HG03175 (cell line): ENCODE measurements around the gene TEDC2.

ENCODE experiments used
- ATAC-seq: cut with Tn5 transposase; IDR thresholded peaks from one replicate; pipeline ENCODE4 v1.9.1; 2021; ENCODE audit warnings: mild to moderate bottlenecking, moderate library complexity; ENCODE audit not compliant: unreplicated experiment

Gene TEDC2

GRCh38 chr16:2465653-2466415, 5.9 kb downstream of the TEDC2 start:
- no peak for ATAC-seq

DNA sequence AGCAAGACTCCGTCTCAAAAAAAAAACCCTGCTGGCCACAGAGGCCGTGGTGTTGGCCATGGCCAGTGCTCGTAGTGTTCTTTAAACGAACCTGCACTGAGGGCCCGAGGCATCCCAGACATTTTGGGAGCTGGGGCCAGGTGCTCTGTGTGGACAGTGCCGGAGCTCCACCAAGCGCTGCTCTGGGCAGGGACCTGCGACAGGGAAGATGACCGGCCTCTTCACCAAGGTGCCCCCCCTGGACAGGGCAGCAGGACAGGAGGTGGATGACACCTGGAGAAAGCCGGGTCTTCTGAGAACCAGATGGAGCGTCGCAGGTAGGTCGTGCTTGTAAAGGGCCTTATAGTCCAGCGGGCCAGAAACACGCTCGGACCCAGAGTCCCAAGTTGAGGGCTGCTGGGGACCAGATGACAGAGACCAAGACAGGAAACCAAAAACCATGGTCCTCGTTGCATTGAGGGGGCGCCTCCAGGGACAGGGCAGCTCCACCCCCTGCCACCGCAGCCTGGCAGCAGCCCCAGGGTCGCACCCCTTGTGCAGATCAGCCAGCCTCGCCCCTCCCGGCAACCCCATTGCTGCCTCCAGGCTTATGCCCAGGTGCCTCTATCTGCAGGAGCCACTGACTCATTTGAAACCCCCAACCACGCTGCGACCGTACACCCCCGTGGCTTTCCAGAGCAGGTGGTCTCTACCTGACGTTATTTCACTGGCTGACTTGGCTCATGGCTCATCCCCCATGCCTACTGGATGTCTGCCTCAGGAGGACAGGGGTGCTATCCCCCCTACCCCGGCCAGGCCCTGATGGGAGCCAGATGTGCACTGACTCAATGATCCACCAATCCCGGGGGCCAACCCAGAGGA, 7.0 kb downstream of the TEDC2 start:
- no peak for ATAC-seq

DNA sequence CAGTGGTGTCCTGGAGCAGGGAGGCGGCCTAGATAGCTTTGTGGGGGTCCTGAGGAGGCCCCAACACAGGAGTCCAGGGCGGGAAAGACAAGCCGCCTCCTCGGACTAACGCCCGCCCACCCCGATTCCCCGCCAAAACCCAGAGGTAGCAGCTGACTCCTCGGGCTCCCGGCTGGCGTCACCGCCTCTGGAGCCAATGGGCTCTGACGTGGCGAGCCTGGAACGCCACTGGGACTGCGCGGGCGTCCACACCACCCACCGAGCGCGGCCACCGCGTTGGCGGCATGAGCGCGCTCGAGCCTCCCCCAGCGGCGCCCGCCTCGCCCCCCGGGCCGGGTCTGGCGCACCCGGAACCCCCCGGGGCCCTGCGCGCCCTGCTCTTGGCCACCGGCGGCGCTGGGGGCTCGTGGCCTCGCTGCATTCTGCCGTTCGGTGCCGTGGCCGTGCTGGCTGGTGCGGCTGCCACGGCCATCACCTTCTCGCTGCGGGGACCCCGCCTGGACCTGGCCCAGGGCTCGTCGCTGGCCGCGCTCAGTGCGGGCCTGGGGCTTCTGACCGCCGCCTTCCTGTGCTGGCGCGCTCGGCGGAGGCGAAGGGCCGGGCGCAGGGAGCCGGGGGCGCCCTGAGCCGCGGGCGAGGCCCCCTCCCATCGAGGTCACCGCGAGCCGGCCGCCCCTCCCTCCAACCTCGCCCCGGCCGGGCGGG, 7.8 kb downstream of the TEDC2 start:
- no peak for ATAC-seq

DNA sequence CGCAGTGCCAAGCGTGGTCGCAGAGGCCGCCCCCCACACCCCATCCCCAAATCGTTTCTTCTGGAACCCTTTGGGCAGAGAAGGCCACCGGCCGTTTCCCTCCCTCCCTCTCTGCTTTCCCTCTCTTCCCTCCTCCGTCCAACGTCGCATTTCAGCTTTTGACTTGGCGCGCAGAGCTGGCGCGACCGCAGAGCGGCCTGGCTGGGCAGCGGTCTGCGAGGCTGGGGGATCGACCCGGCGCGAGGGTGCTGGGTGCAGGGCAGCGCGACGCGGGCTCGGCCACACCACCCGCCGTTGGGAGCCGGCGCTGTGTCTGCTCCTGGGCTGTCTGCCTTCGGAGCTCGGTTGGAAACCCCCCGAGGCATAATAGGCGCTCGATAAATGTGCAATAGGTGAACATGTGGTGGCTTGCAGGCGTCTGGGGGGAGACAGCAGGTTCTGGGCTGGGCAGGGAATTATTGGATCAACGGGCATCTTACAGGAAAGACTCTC, 8.4 kb downstream of the TEDC2 start:
- ATAC-seq, result no peak

DNA sequence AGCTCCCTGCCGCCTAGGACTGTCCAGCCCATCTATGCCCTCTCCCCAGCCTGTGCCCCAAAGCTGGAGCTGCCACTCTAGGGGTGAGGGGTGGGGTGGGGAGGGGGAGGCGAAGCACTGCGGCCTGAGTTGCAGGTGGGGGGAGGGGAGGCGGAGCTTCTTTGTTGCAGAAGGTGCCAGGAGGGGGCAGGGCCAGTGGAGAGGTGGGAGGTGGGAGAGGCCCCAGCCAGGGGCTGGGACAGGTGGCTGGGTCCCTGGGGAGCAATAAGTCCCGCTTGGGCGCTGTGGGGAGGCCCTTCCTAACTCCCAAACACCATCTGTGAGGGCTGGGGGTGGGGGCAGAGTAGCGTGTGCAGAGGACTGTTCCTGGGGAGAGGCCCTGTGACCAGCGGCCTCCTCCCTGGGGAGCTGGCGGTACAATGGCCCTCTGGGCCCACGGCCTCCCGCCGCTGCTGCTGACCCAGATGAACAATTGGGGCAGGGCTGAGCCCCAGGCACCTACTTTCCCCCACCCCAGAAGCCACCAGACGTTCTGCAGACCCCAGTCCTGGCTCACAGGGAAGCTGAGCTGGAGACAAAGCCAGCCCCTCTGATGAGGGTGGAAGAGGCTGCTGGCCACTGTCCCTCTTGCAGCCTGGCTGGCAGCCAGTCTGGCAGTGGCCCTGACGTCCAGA, 9.0 kb downstream of the TEDC2 start:
- ATAC-seq, result no peak

DNA sequence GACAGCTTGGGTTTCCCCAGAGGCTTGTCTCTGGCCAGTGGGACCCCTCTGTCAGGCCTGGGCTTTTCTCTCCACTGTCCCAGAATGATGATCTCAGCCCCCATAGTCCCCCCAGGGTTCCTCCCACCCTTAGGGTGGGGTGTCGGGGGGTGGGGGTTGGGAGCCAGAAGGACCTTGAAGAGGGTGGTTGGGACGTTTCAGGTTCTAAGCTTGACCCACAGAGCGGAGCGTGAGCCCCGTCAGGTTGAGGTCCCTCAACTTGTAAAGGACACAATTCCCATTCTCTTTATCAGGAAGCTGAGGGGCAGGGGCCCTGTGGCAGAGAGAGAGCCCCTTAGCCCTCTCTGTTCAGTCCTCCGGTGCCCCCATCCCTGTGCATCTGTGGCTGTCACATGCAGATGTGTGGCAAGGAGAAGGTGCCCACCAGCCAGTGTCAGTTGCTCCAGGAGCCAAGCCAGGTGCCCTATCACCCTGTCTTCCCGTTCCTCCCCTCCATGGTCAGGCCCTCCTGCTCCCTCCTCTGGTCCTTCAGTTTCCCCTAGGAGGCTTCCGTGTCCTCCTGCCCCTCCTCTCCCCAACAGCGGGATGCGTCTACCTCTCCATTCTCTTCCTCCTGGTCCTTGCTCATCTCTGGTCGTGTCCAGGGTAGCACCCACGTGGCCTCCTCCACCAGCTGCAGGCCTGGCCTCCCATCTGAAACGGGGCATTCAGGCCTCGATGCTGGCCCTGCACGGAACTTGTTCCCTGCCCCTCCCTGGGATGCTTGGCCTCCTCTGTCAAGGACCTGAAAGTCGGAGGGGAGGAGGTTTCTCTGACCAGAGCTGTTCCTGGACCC, 9.7 kb downstream of the TEDC2 start:
- ATAC-seq, result no peak

DNA sequence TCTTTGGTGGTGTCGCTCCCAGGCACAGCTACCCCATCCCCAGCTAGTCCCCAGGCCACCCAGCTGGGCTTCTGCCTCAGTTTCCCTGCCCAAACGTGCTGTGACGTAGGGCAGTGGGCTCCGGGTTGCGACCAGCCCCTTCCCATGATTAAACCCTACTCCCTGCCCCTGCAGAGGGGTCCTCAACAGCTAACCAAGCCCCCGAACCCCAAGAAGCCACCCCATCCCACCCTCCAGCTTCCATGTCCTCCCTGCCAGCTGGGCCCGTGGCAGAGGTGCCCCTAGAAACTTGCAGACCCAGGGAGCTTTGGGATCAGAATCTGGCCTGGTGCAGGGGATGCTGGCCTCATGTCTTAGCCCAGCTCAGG, 10.3 kb downstream of the TEDC2 start:
- ATAC-seq, result no peak

- ATAC-seq, result no peak
These were observed 10.7 kb downstream of the TEDC2 start for GRCh38 chr16:2470603-2471015.

DNA sequence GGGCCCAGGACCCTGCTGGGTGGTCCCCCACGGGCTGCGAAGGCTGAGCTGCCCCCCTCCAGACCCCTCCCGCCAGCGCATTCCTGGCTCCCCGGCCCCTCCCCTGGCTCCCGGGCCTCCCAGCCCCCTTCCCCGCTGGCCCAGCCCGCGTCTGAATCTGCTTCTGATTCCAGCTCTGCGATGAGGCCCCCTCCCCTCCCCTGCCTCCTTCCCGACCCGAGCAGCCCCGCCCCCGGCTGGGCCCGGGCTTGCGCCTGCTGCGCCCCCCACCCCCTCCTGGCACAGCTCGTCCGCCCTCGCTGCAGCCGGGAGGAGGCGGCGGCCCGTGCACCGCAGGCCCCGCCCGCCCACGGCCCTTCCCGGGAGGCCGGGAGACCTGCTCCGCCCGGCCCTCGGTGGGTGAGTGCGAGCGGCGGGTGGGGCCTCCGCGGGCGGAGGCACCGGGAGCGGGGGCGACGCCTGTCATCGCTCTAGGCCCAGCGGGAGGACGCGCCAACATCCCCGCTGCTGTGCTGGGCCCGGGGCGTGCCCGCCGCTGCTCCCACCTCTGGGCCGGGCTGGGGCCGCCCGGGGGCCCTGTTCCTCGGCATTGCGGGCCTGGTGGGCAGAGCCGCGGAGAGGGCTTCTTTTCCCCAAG, 11.2 kb downstream of the TEDC2 start, which contains the start of gene NTN3:
Gene NTN3, plus strand, starts transcription at position 282 of the 637 bp plus-strand sequence. CDS start 405 bp downstream, outside the sequence.
- no peak for ATAC-seq

DNA sequence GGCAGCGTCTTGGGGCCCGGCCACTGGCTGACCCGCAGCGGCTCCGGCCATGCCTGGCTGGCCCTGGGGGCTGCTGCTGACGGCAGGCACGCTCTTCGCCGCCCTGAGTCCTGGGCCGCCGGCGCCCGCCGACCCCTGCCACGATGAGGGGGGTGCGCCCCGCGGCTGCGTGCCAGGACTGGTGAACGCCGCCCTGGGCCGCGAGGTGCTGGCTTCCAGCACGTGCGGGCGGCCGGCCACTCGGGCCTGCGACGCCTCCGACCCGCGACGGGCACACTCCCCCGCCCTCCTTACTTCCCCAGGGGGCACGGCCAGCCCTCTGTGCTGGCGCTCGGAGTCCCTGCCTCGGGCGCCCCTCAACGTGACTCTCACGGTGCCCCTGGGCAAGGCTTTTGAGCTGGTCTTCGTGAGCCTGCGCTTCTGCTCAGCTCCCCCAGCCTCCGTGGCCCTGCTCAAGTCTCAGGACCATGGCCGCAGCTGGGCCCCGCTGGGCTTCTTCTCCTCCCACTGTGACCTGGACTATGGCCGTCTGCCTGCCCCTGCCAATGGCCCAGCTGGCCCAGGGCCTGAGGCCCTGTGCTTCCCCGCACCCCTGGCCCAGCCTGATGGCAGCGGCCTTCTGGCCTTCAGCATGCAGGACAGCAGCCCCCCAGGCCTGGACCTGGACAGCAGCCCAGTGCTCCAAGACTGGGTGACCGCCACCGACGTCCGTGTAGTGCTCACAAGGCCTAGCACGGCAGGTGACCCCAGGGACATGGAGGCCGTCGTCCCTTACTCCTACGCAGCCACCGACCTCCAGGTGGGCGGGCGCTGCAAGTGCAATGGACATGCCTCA, 12.0 kb downstream of the TEDC2 start:
- ATAC-seq, result no peak

DNA sequence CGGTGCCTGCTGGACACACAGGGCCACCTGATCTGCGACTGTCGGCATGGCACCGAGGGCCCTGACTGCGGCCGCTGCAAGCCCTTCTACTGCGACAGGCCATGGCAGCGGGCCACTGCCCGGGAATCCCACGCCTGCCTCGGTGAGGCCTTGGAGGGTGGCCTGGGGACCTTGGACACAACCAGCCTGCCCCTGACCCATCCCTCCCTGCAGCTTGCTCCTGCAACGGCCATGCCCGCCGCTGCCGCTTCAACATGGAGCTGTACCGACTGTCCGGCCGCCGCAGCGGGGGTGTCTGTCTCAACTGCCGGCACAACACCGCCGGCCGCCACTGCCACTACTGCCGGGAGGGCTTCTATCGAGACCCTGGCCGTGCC, 12.6 kb downstream of the TEDC2 start:
- no peak for ATAC-seq

DNA sequence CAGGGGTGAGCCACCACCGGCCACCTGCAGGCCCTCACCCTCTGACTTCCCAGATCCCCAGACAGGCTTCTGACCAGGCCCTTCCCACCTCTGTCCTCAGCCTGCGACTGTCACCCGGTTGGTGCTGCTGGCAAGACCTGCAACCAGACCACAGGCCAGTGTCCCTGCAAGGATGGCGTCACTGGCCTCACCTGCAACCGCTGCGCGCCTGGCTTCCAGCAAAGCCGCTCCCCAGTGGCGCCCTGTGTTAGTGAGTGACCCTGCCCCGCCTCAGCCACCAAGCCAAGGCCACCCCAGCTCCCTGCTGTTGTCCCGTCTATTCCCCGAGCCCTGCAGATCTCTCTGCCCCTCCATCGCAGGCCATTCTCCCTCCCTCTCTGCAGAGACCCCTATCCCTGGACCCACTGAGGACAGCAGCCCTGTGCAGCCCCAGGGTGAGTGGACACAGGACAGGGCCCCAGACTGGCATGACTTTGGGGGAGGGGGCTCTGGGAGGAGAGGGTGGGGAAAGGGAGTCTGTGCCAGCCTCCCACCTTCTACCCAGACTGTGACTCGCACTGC, 13.1 kb downstream of the TEDC2 start:
- ATAC-seq, result no peak

DNA sequence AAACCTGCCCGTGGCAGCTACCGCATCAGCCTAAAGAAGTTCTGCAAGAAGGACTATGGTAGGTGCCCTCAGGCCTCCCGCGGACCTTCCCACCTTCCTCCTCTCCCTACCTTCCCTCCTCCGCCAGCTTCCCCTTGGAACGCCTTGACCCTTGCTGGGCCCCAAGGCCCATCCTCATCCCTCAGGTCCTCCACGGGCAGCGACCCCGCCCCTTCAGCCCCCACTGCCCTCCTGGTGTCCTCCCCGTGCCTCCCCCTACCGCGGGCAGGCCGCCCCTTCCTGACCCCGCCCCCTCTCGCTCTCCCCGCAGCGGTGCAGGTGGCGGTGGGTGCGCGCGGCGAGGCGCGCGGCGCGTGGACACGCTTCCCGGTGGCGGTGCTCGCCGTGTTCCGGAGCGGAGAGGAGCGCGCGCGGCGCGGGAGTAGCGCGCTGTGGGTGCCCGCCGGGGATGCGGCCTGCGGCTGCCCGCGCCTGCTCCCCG, 13.6 kb downstream of the TEDC2 start:
- ATAC-seq, result no peak

- peak; percentile 29 for ATAC-seq
These were observed 14.3 kb downstream of the TEDC2 start for GRCh38 chr16:2473999-2474876.

- peak; percentile 69 for ATAC-seq
These were observed 15.0 kb downstream of the TEDC2 start, which contains the start of gene TBC1D24 for GRCh38 chr16:2474877-2475412. Gene TBC1D24 (plus strand): TSS chr16:2475127. CDS start chr16:2496149, 21,022 bp downstream.
